Peyer's patch (tissue), 4 donors: ENCODE measurements around the gene ESPN.
A peak's percentile ranks its signal among the peaks of the same experiment; 100 is the strongest.

Source experiments
- POLR2A ChIP-seq, 2 donors: fragments of 450-650 bp; IDR thresholded peaks; one replicate each; pipeline ENCODE4 v1.5.1; 2017; ENCODE audit warnings: antibody characterized with exemption in 2 of 2, mild to moderate bottlenecking in 2 of 2, moderate library complexity in 2 of 2
- TF ChIP-seq, protein P1 (sequence below), 6 experiments: fragments of 450-650 bp in 4 of 6; fragments of 200-600 bp in 2 of 6; sonication (generic) in 1 of 6; IDR thresholded peaks; one replicate each; pipeline ENCODE4 v1.5.1; 2017 to 2019; ENCODE audit warnings: antibody characterized with exemption in 6 of 6, mild to moderate bottlenecking in 3 of 6, moderate library complexity in 1 of 6

DNA sequence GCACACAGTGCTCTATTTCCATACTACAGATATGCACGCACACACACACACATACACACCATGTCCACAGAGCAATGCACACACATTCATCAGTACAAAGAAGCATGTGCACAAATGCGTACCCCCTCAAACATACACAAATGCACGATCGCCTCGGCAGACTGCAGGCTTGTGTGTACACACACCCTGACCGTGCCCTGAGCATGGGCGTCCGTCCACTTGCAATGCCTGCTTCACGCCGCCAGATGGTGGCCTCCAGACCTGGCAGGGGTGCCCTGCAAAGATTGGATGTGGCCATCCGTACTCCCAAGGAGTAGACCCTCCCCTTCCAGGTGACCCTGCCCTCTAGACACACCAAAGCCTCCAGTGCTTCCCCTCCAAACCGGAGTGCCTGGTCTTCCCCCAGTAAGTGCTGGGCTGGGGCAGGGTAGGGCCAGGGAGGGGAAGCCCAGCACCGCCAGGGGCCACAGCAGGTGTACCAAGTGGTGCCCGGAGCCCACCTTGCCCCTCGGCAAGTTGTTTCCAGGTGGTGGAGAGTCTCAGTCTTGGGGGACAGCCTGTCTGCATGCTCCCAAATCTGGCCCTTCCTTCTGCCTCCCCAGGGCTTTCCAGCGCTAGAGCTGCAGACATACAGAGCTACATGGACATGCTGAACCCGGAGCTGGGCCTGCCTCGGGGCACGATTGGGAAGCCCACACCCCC lies 20.6 kb downstream of the ESPN start:
- TF ChIP-seq, protein P1, sequence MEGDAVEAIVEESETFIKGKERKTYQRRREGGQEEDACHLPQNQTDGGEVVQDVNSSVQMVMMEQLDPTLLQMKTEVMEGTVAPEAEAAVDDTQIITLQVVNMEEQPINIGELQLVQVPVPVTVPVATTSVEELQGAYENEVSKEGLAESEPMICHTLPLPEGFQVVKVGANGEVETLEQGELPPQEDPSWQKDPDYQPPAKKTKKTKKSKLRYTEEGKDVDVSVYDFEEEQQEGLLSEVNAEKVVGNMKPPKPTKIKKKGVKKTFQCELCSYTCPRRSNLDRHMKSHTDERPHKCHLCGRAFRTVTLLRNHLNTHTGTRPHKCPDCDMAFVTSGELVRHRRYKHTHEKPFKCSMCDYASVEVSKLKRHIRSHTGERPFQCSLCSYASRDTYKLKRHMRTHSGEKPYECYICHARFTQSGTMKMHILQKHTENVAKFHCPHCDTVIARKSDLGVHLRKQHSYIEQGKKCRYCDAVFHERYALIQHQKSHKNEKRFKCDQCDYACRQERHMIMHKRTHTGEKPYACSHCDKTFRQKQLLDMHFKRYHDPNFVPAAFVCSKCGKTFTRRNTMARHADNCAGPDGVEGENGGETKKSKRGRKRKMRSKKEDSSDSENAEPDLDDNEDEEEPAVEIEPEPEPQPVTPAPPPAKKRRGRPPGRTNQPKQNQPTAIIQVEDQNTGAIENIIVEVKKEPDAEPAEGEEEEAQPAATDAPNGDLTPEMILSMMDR (IDR thresholded peaks at IDR 0.05): peak in 5 of 6 experiments; percentile 15 to 80 (median 70)
- TF ChIP-seq POLR2A (IDR thresholded peaks at IDR 0.05): no peak
